GM19043 (cell line): Measurements from ENCODE around the gene LSM7.
"Not testable (repeated sequence)": the region's sequence is repeated elsewhere in the genome, so short reads cannot be mapped to it uniquely, and the experiment has no call there.

Experiments used
- ATAC-seq: cut with Tn5 transposase; IDR thresholded peaks from one replicate; pipeline ENCODE4 v1.9.1; 2021; ENCODE audit warnings: low read depth; ENCODE audit not compliant: unreplicated experiment

The LSM7 gene

GRCh38 chr19:2355168-2356035 lies 27.0 kb upstream of the LSM7 start:
- no peak for ATAC-seq

- no peak for ATAC-seq
Measured at GRCh38 chr19:2354670-2355069, 26.3 kb upstream of the LSM7 start.

- no peak for ATAC-seq
Measured at GRCh38 chr19:2353887-2354592, 25.7 kb upstream of the LSM7 start.

- no peak for ATAC-seq
Measured at GRCh38 chr19:2353159-2353886, 24.9 kb upstream of the LSM7 start.

- ATAC-seq = no peak
Measured at GRCh38 chr19:2352121-2352520, 23.7 kb upstream of the LSM7 start.

GRCh38 chr19:2351591-2351990 lies 23.2 kb upstream of the LSM7 start:
- no peak for ATAC-seq

- no peak for ATAC-seq
Measured at GRCh38 chr19:2350656-2351055, 22.3 kb upstream of the LSM7 start.

GRCh38 chr19:2349818-2350217 lies 21.4 kb upstream of the LSM7 start:
- not testable (repeated sequence) for ATAC-seq

GRCh38 chr19:2345794-2346663 lies 17.6 kb upstream of the LSM7 start:
- ATAC-seq = no peak

- no peak for ATAC-seq
Measured at GRCh38 chr19:2345076-2345475, 16.7 kb upstream of the LSM7 start.

- ATAC-seq = no peak
Measured at GRCh38 chr19:2344381-2344870, 16.0 kb upstream of the LSM7 start.

- ATAC-seq = no peak
Measured at GRCh38 chr19:2343289-2343982, 15.1 kb upstream of the LSM7 start.

GRCh38 chr19:2342656-2343288 lies 14.4 kb upstream of the LSM7 start:
- no peak for ATAC-seq

- no peak for ATAC-seq
Measured at GRCh38 chr19:2341982-2342381, 13.6 kb upstream of the LSM7 start.

- ATAC-seq = no peak
Measured at GRCh38 chr19:2341244-2341751, 12.9 kb upstream of the LSM7 start.

- ATAC-seq = no peak
Measured at GRCh38 chr19:2340496-2341243, 12.3 kb upstream of the LSM7 start.

- no peak for ATAC-seq
Measured at GRCh38 chr19:2339644-2340310, 11.4 kb upstream of the LSM7 start.
